ENCODE measurements around the gene ANKIB1.

GRCh38 chr7:92281031-92281430 lies 35.3 kb downstream of the ANKIB1 start:
- TF ChIP-seq CTCF (conservative IDR thresholded peaks at IDR 0.05; ENCODE audit: low read length) (no peak), EZH2phosphoT487 (IDR thresholded peaks at IDR 0.05; ENCODE audit: borderline replicate concordance) (no peak)

All from Loucy (cell line).